ENCODE results near the gene CATSPER3. TPM values are rescaled to one million over a fixed set of nuclear protein-coding genes. Genes with fewer than 3 reads are reported as not detected.

Gene CATSPER3
- total RNA-seq, 4 donors from 2014 or later: 0.34 TPM; not detected in 3

DNA sequence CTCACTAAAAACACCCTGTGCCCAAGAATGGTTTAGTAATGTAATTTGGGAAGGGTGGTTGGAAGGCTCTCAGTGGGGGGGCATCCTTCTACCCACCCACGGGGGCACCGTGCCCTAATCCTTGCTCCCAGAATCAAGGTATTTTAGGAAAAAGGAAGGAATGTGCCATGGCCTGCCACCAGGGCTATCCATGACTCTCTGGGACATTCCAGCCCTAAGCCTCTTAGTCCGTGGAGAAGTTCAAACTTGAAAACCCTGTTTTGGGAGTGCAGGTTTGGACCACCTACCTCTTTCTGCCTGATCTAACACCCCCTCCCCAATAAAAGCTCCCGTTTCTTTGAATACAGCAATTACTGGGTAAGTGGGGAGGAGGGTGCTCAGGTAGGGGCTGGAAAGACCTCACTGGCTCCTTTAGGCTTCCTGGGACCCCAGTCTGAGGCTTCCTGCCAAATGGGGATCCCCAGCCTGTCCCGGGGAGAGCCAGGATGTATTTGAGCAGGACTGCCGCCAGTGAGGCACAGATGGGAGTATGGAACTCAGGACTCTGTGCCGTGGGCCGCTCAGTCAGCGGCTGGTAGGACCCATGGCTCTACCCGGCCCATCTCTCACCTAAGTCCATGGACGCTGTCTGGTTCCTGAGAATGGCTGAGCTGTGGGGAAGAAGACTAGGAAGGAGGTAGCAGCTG lies 70.0 kb downstream of the CATSPER3 start:
- Histone ChIP-seq H3K4me3 (no peak overlapping the region), H3K27me3 (peaks cover 99% of the 10 kb centered on the region), H3K4me1 (peaks cover 40% of the 10 kb centered on the region), H3K9me3 (no peaks in the 10 kb centered on the region), H3K36me3 (no peaks in the 10 kb centered on the region), H3K27ac (no peak overlapping the region)
- WGBS: 48% methylated on average over 4 of the region's 11 CpGs
- no peak for DNase-seq (ENCODE audit: low spot score in 2 of 2)
- no peak for TF ChIP-seq EP300 (IDR thresholded peaks at IDR 0.05)
- no peak for TF ChIP-seq POLR2AphosphoS5 (IDR thresholded peaks at IDR 0.05)
- TF ChIP-seq, protein P1, sequence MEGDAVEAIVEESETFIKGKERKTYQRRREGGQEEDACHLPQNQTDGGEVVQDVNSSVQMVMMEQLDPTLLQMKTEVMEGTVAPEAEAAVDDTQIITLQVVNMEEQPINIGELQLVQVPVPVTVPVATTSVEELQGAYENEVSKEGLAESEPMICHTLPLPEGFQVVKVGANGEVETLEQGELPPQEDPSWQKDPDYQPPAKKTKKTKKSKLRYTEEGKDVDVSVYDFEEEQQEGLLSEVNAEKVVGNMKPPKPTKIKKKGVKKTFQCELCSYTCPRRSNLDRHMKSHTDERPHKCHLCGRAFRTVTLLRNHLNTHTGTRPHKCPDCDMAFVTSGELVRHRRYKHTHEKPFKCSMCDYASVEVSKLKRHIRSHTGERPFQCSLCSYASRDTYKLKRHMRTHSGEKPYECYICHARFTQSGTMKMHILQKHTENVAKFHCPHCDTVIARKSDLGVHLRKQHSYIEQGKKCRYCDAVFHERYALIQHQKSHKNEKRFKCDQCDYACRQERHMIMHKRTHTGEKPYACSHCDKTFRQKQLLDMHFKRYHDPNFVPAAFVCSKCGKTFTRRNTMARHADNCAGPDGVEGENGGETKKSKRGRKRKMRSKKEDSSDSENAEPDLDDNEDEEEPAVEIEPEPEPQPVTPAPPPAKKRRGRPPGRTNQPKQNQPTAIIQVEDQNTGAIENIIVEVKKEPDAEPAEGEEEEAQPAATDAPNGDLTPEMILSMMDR (IDR thresholded peaks at IDR 0.05): no peak
- no peak for TF ChIP-seq POLR2A (IDR thresholded peaks at IDR 0.05)

DNA sequence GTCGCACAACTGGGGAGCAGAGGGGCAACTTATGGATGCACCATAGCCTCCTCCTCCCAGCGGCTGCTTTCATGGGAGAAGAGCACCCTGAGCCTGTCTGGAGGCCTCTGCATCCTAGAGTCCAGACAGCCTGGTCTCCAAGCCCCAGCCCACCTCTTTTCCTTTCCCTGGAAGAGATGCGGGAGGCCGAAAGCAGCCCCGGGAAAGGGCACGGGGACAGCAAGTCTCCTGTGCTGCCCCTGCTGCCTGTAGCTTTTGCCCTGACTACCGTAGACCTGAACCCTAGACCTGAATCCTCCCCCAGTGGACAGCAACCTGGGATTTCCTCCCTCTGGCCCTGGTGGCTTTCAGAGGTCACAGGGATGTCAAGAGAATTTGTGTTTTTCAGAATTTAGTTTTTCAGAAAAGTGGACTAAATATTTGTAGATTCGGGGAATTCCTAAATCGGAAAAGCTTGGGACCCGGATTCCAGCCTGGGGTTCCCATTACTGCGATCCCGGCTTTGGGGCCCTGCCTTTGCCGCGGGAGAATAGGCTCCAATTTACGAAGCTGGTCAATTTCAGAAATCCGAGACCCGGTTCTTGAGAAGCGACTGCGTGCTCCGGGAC lies 70.6 kb downstream of the CATSPER3 start:
- Histone ChIP-seq H3K27ac (no peak overlapping the region), H3K36me3 (no peaks in the 10 kb centered on the region), H3K4me3 (no peak overlapping the region), H3K27me3 (peaks cover 99% of the 10 kb centered on the region), H3K9me3 (no peaks in the 10 kb centered on the region), H3K4me1 (peaks cover 34% of the 10 kb centered on the region)
- no peak for TF ChIP-seq POLR2A (IDR thresholded peaks at IDR 0.05)
- no peak for TF ChIP-seq POLR2AphosphoS5 (IDR thresholded peaks at IDR 0.05)
- TF ChIP-seq EP300 (IDR thresholded peaks at IDR 0.05): no peak
- TF ChIP-seq, protein P1 (IDR thresholded peaks at IDR 0.05): no peak
- no peak for DNase-seq (ENCODE audit: low spot score in 2 of 2)
- 34% methylated on average over 18 of the region's 20 CpGs for WGBS

DNA sequence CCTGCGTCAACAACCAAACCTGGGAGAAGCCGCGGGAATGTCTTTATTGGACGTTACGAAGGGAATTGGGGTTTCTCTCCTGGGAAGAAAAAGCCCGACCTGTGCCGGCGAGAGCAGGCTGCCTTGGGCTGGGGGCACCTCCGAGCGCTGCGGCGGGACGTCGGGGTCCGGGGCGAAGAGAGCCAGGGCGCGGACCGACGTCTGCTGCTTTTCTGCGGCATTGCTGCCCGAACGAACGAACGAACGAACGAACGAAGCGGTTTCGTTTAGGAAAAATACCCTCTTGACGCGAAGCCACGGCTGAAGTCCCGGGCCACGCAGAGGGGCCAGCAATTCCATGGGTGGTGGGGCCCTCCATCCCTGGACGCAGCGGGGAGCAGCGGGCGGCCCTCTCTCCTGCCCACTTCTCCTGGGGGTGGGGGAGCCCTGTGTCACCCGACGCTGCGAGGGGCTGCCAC lies 71.1 kb downstream of the CATSPER3 start:
- H3K9me3 ChIP-seq: no peaks in the 10 kb centered on the region
- no peak for TF ChIP-seq POLR2A (IDR thresholded peaks at IDR 0.05)
- no peak for TF ChIP-seq POLR2AphosphoS5 (IDR thresholded peaks at IDR 0.05)
- TF ChIP-seq, protein P1 (IDR thresholded peaks at IDR 0.05): no peak
- TF ChIP-seq EP300 (IDR thresholded peaks at IDR 0.05): no peak
- peak overlapping the region; percentile 41 for H3K4me3 ChIP-seq
- H3K36me3 ChIP-seq: no peaks in the 10 kb centered on the region
- DNase-seq (ENCODE audit: low spot score in 2 of 2): no peak
- no peak overlapping the region for H3K27ac ChIP-seq
- H3K27me3 ChIP-seq: peaks cover 99% of the 10 kb centered on the region
- 18% methylated on average over 7 of the region's 42 CpGs for WGBS
- H3K4me1 ChIP-seq: peaks cover 28% of the 10 kb centered on the region

DNA sequence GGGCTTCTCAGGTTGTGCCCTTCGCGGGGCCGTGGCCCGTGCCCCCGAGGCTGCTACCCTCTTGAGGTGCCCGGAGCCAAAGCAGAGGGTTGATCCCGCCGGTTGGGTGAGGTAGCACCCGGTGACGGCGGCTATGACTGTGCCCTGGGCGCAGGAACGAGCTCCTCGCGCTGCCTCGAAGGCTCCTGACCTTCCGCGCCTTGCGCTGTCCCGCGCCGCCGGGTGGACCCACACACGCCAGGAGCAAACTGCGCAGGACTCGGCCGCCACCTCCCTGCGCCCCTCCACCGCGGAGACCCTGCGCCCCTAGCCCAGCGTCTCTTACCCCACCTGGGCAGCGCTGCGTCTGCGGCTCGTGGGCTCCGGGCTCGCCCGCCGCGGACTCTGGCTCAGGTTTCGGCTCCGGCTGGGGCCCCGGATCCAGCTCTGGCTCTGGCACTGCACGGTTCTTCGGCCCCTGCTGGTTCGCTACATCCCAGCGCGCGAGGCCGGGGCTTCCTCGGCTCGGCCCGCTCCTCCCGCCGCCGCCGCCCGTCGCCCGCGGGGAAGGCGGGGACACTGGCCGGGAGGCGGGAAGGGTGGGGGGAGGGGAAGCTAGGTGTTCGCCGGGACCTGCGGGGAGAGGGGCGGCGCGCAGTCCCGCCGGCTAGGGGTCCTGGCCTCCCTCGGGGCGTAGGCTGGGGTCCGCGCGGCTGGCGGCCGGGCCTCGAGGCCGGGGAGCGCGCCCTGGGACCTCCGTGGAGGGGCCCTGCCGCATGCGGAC lies 71.7 kb downstream of the CATSPER3 start:
- Histone ChIP-seq H3K27me3 (peaks cover 99% of the 10 kb centered on the region), H3K4me1 (peaks cover 22% of the 10 kb centered on the region), H3K9me3 (no peaks in the 10 kb centered on the region), H3K4me3 (peak overlapping the region; percentile 41), H3K36me3 (no peaks in the 10 kb centered on the region), H3K27ac (no peak overlapping the region)
- 3% methylated on average over 37 of the region's 87 CpGs for WGBS
- no peak for DNase-seq (ENCODE audit: low spot score in 2 of 2)
- TF ChIP-seq EP300 (IDR thresholded peaks at IDR 0.05) (no peak), POLR2A (IDR thresholded peaks at IDR 0.05) (no peak), POLR2AphosphoS5 (IDR thresholded peaks at IDR 0.05) (no peak)
- TF ChIP-seq, protein P1 (IDR thresholded peaks at IDR 0.05): no peak

DNA sequence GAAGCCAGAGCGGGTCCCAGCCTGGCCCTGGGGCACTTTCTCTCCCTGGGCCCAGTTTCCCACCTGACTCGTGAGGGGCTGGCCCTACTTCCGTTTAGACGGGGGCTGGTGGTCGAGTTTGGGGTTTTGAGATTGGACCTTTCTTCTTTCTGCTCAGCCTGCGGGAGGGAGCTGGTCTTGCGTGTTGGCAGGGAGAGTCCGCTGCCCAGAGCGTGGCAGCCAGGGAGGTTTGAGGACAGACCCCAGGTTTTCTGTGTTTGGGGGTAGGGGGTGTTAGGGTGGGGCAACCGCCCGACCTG lies 72.3 kb downstream of the CATSPER3 start:
- H3K27ac ChIP-seq: no peak overlapping the region
- WGBS: 27% methylated on average over 3 of the region's 11 CpGs
- peaks cover 20% of the 10 kb centered on the region for H3K4me1 ChIP-seq
- no peak for DNase-seq (ENCODE audit: low spot score in 2 of 2)
- no peaks in the 10 kb centered on the region for H3K36me3 ChIP-seq
- H3K4me3 ChIP-seq: peak overlapping the region; percentile 41
- TF ChIP-seq POLR2AphosphoS5 (IDR thresholded peaks at IDR 0.05) (no peak), POLR2A (IDR thresholded peaks at IDR 0.05) (no peak), EP300 (IDR thresholded peaks at IDR 0.05) (no peak)
- TF ChIP-seq, protein P1 (IDR thresholded peaks at IDR 0.05): no peak
- H3K27me3 ChIP-seq: peaks cover 99% of the 10 kb centered on the region
- H3K9me3 ChIP-seq: no peaks in the 10 kb centered on the region

All from suprapubic skin (tissue), 4 donors.